KMS-11 (cell line): ENCODE results near the gene SLC35B1.
A peak's percentile ranks its signal among the peaks of the same experiment; 100 is the strongest.

Experiments used
- H2AFZ ChIP-seq: fragments of 200-600 bp; sonication (generic); 2 replicates; pipeline ENCODE4 v1.6.1; 2016; ENCODE audit warnings: antibody characterized with exemption, mixed run types, low read depth
- H3K27ac ChIP-seq: fragments of 200-600 bp; sonication (generic); 2 replicates; pipeline ENCODE4 v1.6.1; 2016; ENCODE audit warnings: mild to moderate bottlenecking, mixed run types
- H3K27me3 ChIP-seq: fragments of 200-600 bp; sonication (generic); 2 replicates; pipeline ENCODE4 v1.6.1; 2017; ENCODE audit warnings: mild to moderate bottlenecking, low read depth, mixed run types, moderate library complexity; ENCODE audit not compliant: insufficient read depth
- H3K36me3 ChIP-seq: fragments of 200-600 bp; sonication (generic); 2 replicates; pipeline ENCODE4 v1.6.1; 2017; ENCODE audit warnings: mild to moderate bottlenecking, mixed run types; ENCODE audit not compliant: insufficient read depth
- H3K4me1 ChIP-seq: fragments of 200-600 bp; sonication (generic); 2 replicates; pipeline ENCODE4 v1.6.1; 2016; ENCODE audit warnings: mild to moderate bottlenecking, low read depth, mixed run types; ENCODE audit not compliant: poor library complexity, severe bottlenecking
- H3K4me2 ChIP-seq: fragments of 200-600 bp; sonication (generic); 2 replicates; pipeline ENCODE4 v1.7.0; 2016; ENCODE audit warnings: mild to moderate bottlenecking, mixed run types
- H3K4me3 ChIP-seq: fragments of 200-600 bp; sonication (generic); IDR thresholded peaks from 2 replicates; pipeline ENCODE4 v1.6.1; 2017; ENCODE audit warnings: low read depth, low read length, mixed read lengths; ENCODE audit not compliant: insufficient read depth
- H3K79me2 ChIP-seq: fragments of 200-600 bp; sonication (generic); 2 replicates; pipeline ENCODE4 v1.6.1; 2016; ENCODE audit warnings: low read depth, mixed run types; ENCODE audit not compliant: insufficient read depth
- H3K9ac ChIP-seq: fragments of 200-600 bp; sonication (generic); 2 replicates; pipeline ENCODE4 v1.6.1; 2016; ENCODE audit warnings: mild to moderate bottlenecking, mixed run types
- H4K20me1 ChIP-seq: fragments of 200-600 bp; sonication (generic); 2 replicates; pipeline ENCODE4 v1.6.1; 2016; ENCODE audit warnings: mild to moderate bottlenecking, mixed run types; ENCODE audit not compliant: insufficient read depth
- CTCF ChIP-seq: fragments of 200-600 bp; sonication (generic); conservative IDR thresholded peaks from 2 replicates; pipeline ENCODE4 v1.6.1; 2017; ENCODE audit warnings: low read depth, mild to moderate bottlenecking, antibody characterized with exemption, low read length, moderate library complexity, mixed read lengths

The SLC35B1 gene

GRCh38 chr17:49695698-49696232 is 12.0 kb downstream of the SLC35B1 start:
- H3K4me1 ChIP-seq: peaks cover 6% of the 10 kb centered on the region
- no peak overlapping the region for H2AFZ ChIP-seq
- no peaks in the 10 kb centered on the region for H4K20me1 ChIP-seq
- no peak overlapping the region for H3K4me3 ChIP-seq
- TF ChIP-seq CTCF: peak; percentile 20
- no peaks in the 10 kb centered on the region; the same call in 1 of the 2 replicates for H3K36me3 ChIP-seq
- H3K79me2 ChIP-seq: no peaks in the 10 kb centered on the region
- no peaks in the 10 kb centered on the region; the same call in 1 of the 2 replicates for H3K27me3 ChIP-seq
- H3K27ac ChIP-seq: no peak overlapping the region
- H3K4me2 ChIP-seq: no peak overlapping the region
- H3K9ac ChIP-seq: no peak overlapping the region

GRCh38 chr17:49694847-49695697 is 12.7 kb downstream of the SLC35B1 start:
- no peaks in the 10 kb centered on the region for H3K36me3 ChIP-seq
- H3K9ac ChIP-seq: no peak overlapping the region
- H3K27me3 ChIP-seq: no peaks in the 10 kb centered on the region; the same call in 1 of the 2 replicates
- peak; percentile 99 for TF ChIP-seq CTCF
- H2AFZ ChIP-seq: no peak overlapping the region
- H3K4me2 ChIP-seq: no peak overlapping the region
- H3K79me2 ChIP-seq: no peaks in the 10 kb centered on the region
- H3K4me1 ChIP-seq: peaks cover 6% of the 10 kb centered on the region
- no peak overlapping the region for H3K4me3 ChIP-seq
- no peaks in the 10 kb centered on the region for H4K20me1 ChIP-seq
- H3K27ac ChIP-seq: no peak overlapping the region

GRCh38 chr17:49692751-49693150 is 15.0 kb downstream of the SLC35B1 start:
- Histone ChIP-seq H3K4me3 (no peak overlapping the region), H4K20me1 (no peaks in the 10 kb centered on the region), H3K36me3 (no peaks in the 10 kb centered on the region), H3K4me2 (no peak overlapping the region), H2AFZ (no peak overlapping the region), H3K9ac (no peak overlapping the region), H3K4me1 (peaks cover 14% of the 10 kb centered on the region), H3K27ac (no peak overlapping the region), H3K27me3 (no peaks in the 10 kb centered on the region; the same call in 1 of the 2 replicates), H3K79me2 (no peaks in the 10 kb centered on the region)
- TF ChIP-seq CTCF: no peak

GRCh38 chr17:49691677-49692191 is 16.0 kb downstream of the SLC35B1 start:
- TF ChIP-seq CTCF: no peak
- Histone ChIP-seq H3K27ac (no peak overlapping the region), H3K4me3 (no peak overlapping the region), H2AFZ (no peak overlapping the region), H4K20me1 (no peaks in the 10 kb centered on the region), H3K9ac (no peak overlapping the region), H3K4me1 (peaks cover 14% of the 10 kb centered on the region), H3K27me3 (no peaks in the 10 kb centered on the region; the same call in 1 of the 2 replicates), H3K36me3 (no peaks in the 10 kb centered on the region), H3K79me2 (no peaks in the 10 kb centered on the region), H3K4me2 (no peak overlapping the region)
